Mesenchymal stem cell (in vitro differentiated cells and primary cell): Measurements from ENCODE around the gene TYRP1.

Experiments
- DNase-seq: peaks from one replicate; pipeline ENCODE4 v3.0.0-alpha.2; 2013
- H2AFZ ChIP-seq: one replicate; pipeline ENCODE4 v1.6.1; 2013; ENCODE audit warnings: low read depth, mild to moderate bottlenecking, control low read depth, inconsistent platforms, low read length, moderate library complexity
- H2AK5ac ChIP-seq: 2 replicates; pipeline ENCODE4 v1.6.1; 2013; ENCODE audit warnings: low read length, moderate library complexity, mild to moderate bottlenecking, inconsistent platforms; ENCODE audit not compliant: severe bottlenecking
- H2BK120ac ChIP-seq: one replicate; pipeline ENCODE4 v1.6.1; 2013; ENCODE audit warnings: low read depth, mild to moderate bottlenecking, inconsistent platforms, low read length, moderate library complexity
- H2BK12ac ChIP-seq, 2 experiments: one replicate each; pipeline ENCODE4 v1.6.1; 2013; ENCODE audit warnings: inconsistent platforms in 2 of 2, low read length in 2 of 2, mild to moderate bottlenecking in 2 of 2, moderate library complexity in 2 of 2, control low read depth in 1 of 2
- H2BK15ac ChIP-seq: one replicate; pipeline ENCODE4 v1.6.1; 2013; ENCODE audit warnings: mild to moderate bottlenecking, low read depth, inconsistent platforms; ENCODE audit not compliant: poor library complexity, severe bottlenecking
- H2BK5ac ChIP-seq: 2 replicates; pipeline ENCODE4 v1.6.1; 2013; ENCODE audit warnings: low read depth, mild to moderate bottlenecking, low read length, control low read depth, inconsistent platforms; ENCODE audit not compliant: poor library complexity, severe bottlenecking
- H3K14ac ChIP-seq, 2 experiments: one replicate each; pipeline ENCODE4 v1.6.1; 2013; ENCODE audit warnings: inconsistent platforms in 2 of 2, low read length in 2 of 2, control low read depth in 1 of 2, mild to moderate bottlenecking in 1 of 2, moderate library complexity in 1 of 2
- H3K18ac ChIP-seq, 2 experiments: one replicate each; pipeline ENCODE4 v1.6.1; 2013; ENCODE audit warnings: inconsistent platforms in 2 of 2, low read length in 2 of 2, control low read depth in 1 of 2, low read depth in 1 of 2, mild to moderate bottlenecking in 1 of 2
- H3K23ac ChIP-seq, 2 experiments: one replicate each; pipeline ENCODE4 v1.6.1; 2013; ENCODE audit warnings: inconsistent platforms in 2 of 2, low read length in 2 of 2, mild to moderate bottlenecking in 2 of 2, moderate library complexity in 2 of 2, control low read depth in 1 of 2
- H3K27ac ChIP-seq: 2 replicates; pipeline ENCODE4 v1.5.1; 2013; ENCODE audit warnings: mild to moderate bottlenecking, moderate library complexity, low read length, control low read depth, inconsistent platforms; ENCODE audit not compliant: poor library complexity, severe bottlenecking
- H3K27me3 ChIP-seq, 2 experiments: 2 replicates each; pipeline versions ENCODE4 v1.6.1 to v1.7.0; 2013; ENCODE audit warnings: low read length in 2 of 2, mild to moderate bottlenecking in 2 of 2, moderate library complexity in 2 of 2, control low read depth in 1 of 2, inconsistent platforms in 1 of 2; ENCODE audit not compliant: control insufficient read depth in 1 of 2, insufficient read depth in 1 of 2
- H3K36me3 ChIP-seq, 2 experiments: 2 replicates each; pipeline versions ENCODE4 v1.6.1 to v1.7.0; 2013; ENCODE audit warnings: low read length in 2 of 2, control low read depth in 1 of 2, inconsistent platforms in 1 of 2, low read depth in 1 of 2, mild to moderate bottlenecking in 1 of 2; ENCODE audit not compliant: insufficient read depth in 2 of 2, control insufficient read depth in 1 of 2
- H3K4ac ChIP-seq, 2 experiments: one replicate each; pipeline ENCODE4 v1.6.1; 2013; ENCODE audit warnings: inconsistent platforms in 2 of 2, low read length in 2 of 2, mild to moderate bottlenecking in 2 of 2, moderate library complexity in 2 of 2, control low read depth in 1 of 2, low read depth in 1 of 2
- H3K4me1 ChIP-seq: 2 replicates; pipeline ENCODE4 v1.6.1; 2013; ENCODE audit warnings: low read depth, low read length, control low read depth; ENCODE audit not compliant: control insufficient read depth, insufficient read depth
- H3K4me2 ChIP-seq: 2 replicates; pipeline ENCODE4 v1.6.1; 2013; ENCODE audit warnings: low read length, mild to moderate bottlenecking, inconsistent platforms; ENCODE audit not compliant: poor library complexity, severe bottlenecking
- H3K4me3 ChIP-seq, 2 experiments: 2 replicates each; pipeline versions ENCODE4 v1.5.1 to v1.7.0; 2013; ENCODE audit warnings: low read length in 2 of 2, mild to moderate bottlenecking in 2 of 2, control low read depth in 1 of 2, low read depth in 1 of 2; ENCODE audit not compliant: insufficient read depth in 1 of 2
- H3K79me1 ChIP-seq: replicated peaks from 2 replicates; pipeline ENCODE4 v1.6.1; 2013; ENCODE audit warnings: mild to moderate bottlenecking, control low read depth, low read length, inconsistent platforms; ENCODE audit not compliant: poor library complexity, severe bottlenecking
- H3K9ac ChIP-seq: 2 replicates; pipeline ENCODE4 v1.7.0; 2013; ENCODE audit warnings: mild to moderate bottlenecking, low read length, moderate library complexity
- H3K9me3 ChIP-seq: 2 replicates; pipeline ENCODE4 v1.7.0; 2013; ENCODE audit warnings: mild to moderate bottlenecking, low read length; ENCODE audit not compliant: control insufficient read depth
- H4K8ac ChIP-seq: one replicate; pipeline ENCODE4 v1.6.1; 2013; ENCODE audit warnings: inconsistent platforms, mild to moderate bottlenecking, low read length, moderate library complexity
- H4K91ac ChIP-seq: one replicate; pipeline ENCODE4 v1.6.1; 2013; ENCODE audit warnings: mild to moderate bottlenecking, low read length, inconsistent platforms
- WGBS: methylation state at CpG from one replicate; pipeline ENCODE4 v1.1.7; 2013; ENCODE audit warnings: mixed read lengths; 5-methylcytosine and 5-hydroxymethylcytosine counted together

The TYRP1 gene

DNA sequence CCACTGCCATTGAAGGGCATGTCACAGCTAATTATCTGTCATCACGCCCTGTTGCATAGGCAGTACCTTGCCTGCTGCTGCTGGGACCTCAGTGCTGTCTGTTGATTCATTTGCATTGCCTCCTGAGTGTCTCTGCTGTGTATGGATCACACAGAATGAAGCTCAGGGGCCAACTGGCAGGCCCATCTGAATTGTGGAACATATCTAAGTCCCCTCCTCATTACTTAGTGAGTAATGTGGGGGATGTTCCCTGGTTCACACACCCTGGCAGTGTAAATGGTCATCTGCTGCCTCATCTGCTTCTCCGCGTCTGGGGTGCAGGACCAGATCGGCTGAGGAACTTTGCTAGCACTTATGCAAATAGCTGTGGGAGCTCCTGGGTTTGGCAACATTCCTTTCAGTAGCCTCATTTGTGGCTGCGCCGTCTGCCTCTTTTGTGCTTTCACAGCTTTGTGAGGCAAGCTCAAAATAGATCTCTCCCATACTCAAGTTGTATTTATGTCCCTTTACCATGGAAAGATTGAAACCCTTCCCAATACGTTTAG, 25.4 kb downstream of the TYRP1 start:
- no peak overlapping the region for H2BK15ac ChIP-seq

DNA sequence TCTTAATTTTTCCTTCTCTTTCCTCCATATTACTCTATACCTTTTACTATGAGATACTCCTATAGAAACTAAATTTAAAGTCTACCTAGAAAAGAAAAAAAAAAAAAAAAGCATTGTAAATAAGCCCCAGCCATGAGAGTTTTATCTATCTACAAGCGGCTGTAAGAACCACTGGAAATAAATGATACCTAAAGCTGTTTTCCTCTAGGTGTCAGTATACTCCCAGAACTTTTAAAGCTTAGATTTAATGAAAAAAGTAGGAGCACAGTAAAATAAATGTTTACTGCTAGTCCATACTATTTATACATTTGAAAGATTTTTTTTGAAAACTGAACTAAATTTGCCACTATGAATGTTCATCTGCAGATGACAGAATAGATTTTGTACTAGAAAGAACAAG, 26.2 kb downstream of the TYRP1 start:
- Histone ChIP-seq H3K36me3 (no peaks in the 10 kb centered on the region), H2AK5ac (no peak overlapping the region), H2BK5ac (no peak overlapping the region), H3K4me2 (no peak overlapping the region), H3K14ac (no peak overlapping the region), H3K4me1 (peaks cover 4% of the 10 kb centered on the region), H2BK120ac (no peak overlapping the region), H3K9me3 (no peaks in the 10 kb centered on the region), H3K18ac (no peak overlapping the region), H2BK15ac (no peak overlapping the region), H3K27ac (no peak overlapping the region), H3K9ac (no peak overlapping the region), H2AFZ (no peak overlapping the region), H4K8ac (no peak overlapping the region), H3K79me1 (no peaks in the 10 kb centered on the region), H3K4ac (no peak overlapping the region), H3K23ac (no peak overlapping the region), H3K27me3 (no peaks in the 10 kb centered on the region), H2BK12ac (no peak overlapping the region), H3K4me3 (no peak overlapping the region), H4K91ac (no peak overlapping the region)
- DNase-seq = peak; percentile 70
- no CpG with 5 or more reads among the region's 1 CpG for WGBS

More for the DNA sequence above, 25.4 kb downstream of the TYRP1 start:
- Histone ChIP-seq H3K27me3 (no peaks in the 10 kb centered on the region), H4K8ac (peak overlapping the region; percentile 2), H3K9me3 (no peaks in the 10 kb centered on the region), H2BK12ac (peak overlapping the region; percentile 20 to 96), H3K4me3 (no peak overlapping the region), H3K79me1 (no peaks in the 10 kb centered on the region), H3K9ac (no peak overlapping the region), H3K36me3 (no peaks in the 10 kb centered on the region), H2AFZ (peak overlapping the region; percentile 66), H2BK5ac (no peak overlapping the region), H3K27ac (peak overlapping the region; percentile 22), H3K4me1 (peaks cover 4% of the 10 kb centered on the region), H2AK5ac (no peak overlapping the region), H2BK120ac (no peak overlapping the region), H3K23ac (peak overlapping the region in 1 of 2 experiments; percentile 67), H4K91ac (peak overlapping the region; percentile 0), H3K4ac (peak overlapping the region in 1 of 2 experiments; percentile 83), H3K4me2 (peak overlapping the region; percentile 30), H3K18ac (peak overlapping the region; percentile 6 to 88), H3K14ac (peak overlapping the region in 1 of 2 experiments; percentile 98)
- WGBS = 12% methylated on average over 7 of the region's 7 CpGs
- peak; percentile 93 for DNase-seq

DNA sequence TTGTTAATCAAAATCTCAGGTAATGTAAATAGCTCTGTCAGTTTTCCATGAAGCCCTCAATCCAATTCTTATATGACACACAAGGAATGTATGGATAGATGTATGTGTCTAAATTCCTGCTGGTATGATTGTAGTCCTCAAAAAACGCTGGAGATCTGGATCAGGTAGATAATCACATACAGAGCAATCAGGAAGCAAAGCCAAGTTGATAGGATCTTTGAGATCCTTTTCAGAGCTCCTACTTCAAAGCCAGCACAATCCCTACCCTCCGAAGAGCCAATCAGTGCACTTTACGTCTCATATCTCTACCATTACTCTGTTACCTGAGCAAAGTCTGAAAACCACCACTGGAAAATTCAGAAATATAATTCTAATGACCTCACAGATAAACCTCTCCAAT, 27.4 kb downstream of the TYRP1 start:
- Histone ChIP-seq H3K23ac (no peak overlapping the region), H2BK15ac (no peak overlapping the region), H4K91ac (no peak overlapping the region), H3K18ac (no peak overlapping the region), H3K27me3 (no peaks in the 10 kb centered on the region), H2AK5ac (no peak overlapping the region), H2BK5ac (no peak overlapping the region), H3K79me1 (no peaks in the 10 kb centered on the region), H3K4me2 (no peak overlapping the region), H3K9me3 (no peaks in the 10 kb centered on the region), H3K27ac (no peak overlapping the region), H3K4ac (no peak overlapping the region), H3K4me1 (peaks cover 4% of the 10 kb centered on the region), H2BK12ac (no peak overlapping the region), H4K8ac (no peak overlapping the region), H2BK120ac (no peak overlapping the region), H3K4me3 (no peak overlapping the region), H2AFZ (no peak overlapping the region), H3K36me3 (no peaks in the 10 kb centered on the region), H3K14ac (no peak overlapping the region), H3K9ac (no peak overlapping the region)
- 62% methylated on average over 3 of the region's 3 CpGs for WGBS
- DNase-seq = no peak

- H2BK15ac ChIP-seq = no peak overlapping the region
- peak; percentile 22 for DNase-seq
- H3K9me3 ChIP-seq = no peaks in the 10 kb centered on the region
- no peak overlapping the region for H2BK5ac ChIP-seq
- H3K4me2 ChIP-seq = no peak overlapping the region
- H3K4me3 ChIP-seq = peak overlapping the region in 1 of 2 experiments; percentile 10
- no peak overlapping the region for H3K4ac ChIP-seq
- no peak overlapping the region for H4K91ac ChIP-seq
- H3K9ac ChIP-seq = peak overlapping the region; percentile 2
- no peaks in the 10 kb centered on the region for H3K36me3 ChIP-seq
- no peak overlapping the region for H3K14ac ChIP-seq
- no peak overlapping the region for H3K18ac ChIP-seq
- H4K8ac ChIP-seq = no peak overlapping the region
- H2BK12ac ChIP-seq = no peak overlapping the region
- no peak overlapping the region for H2AK5ac ChIP-seq
- no peaks in the 10 kb centered on the region for H3K27me3 ChIP-seq
- WGBS = 65% methylated on average over 2 of the region's 2 CpGs
- H2AFZ ChIP-seq = no peak overlapping the region
- peaks cover 4% of the 10 kb centered on the region for H3K4me1 ChIP-seq
- no peak overlapping the region for H3K23ac ChIP-seq
- no peak overlapping the region for H3K27ac ChIP-seq
- H3K79me1 ChIP-seq = no peaks in the 10 kb centered on the region
- no peak overlapping the region for H2BK120ac ChIP-seq
Measured at GRCh38 chr9:12722131-12722530, 28.9 kb downstream of the TYRP1 start.
